ENCODE data around the gene CREB1. TPM values are rescaled to one million over a fixed set of nuclear protein-coding genes. Genes with fewer than 3 reads are reported as not detected.

The CREB1 gene
- total and polyA plus RNA-seq, 11 donors = 4.3 to 58.9 (median 48.9) TPM

DNA sequence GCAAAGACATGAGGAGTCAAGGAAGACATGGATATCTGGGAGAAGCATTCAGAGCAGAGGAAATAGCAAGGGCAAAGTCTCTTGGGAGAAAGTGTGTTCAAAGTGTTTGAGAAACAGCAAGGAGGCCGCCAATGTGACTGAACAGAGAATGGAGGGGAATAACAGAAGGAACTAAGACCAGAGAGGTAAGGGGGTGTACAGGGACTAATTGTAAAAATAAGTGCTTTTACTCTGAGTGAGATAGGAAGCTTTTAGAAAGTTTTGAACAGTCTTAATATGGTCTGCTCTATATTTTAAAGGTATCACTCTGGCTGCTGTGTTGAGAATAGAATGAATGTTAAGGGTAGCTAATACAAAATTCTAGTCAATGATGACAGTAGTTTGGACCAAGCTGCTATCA is 6.8 kb upstream of the CREB1 start:
- intact Hi-C loops (cut with DNase I) = loop anchor here in 5 of 10 donors (10.0 kb wide), 3 partner anchors 102 to 212 kb away; partner anchors contain the start of genes CCNYL1 (in 3 of the 5) and METTL21A (in 1 of the 5)
- DNase-seq = no peak
- H3K36me3 ChIP-seq = no peaks in the 10 kb centered on the region
- no peak overlapping the region for H3K4me3 ChIP-seq
- H3K27ac ChIP-seq = no peak overlapping the region
- peaks cover 0 to 6% (median 0%) of the 10 kb centered on the region in 12 donors for H3K9me3 ChIP-seq
- TF ChIP-seq, protein P1, sequence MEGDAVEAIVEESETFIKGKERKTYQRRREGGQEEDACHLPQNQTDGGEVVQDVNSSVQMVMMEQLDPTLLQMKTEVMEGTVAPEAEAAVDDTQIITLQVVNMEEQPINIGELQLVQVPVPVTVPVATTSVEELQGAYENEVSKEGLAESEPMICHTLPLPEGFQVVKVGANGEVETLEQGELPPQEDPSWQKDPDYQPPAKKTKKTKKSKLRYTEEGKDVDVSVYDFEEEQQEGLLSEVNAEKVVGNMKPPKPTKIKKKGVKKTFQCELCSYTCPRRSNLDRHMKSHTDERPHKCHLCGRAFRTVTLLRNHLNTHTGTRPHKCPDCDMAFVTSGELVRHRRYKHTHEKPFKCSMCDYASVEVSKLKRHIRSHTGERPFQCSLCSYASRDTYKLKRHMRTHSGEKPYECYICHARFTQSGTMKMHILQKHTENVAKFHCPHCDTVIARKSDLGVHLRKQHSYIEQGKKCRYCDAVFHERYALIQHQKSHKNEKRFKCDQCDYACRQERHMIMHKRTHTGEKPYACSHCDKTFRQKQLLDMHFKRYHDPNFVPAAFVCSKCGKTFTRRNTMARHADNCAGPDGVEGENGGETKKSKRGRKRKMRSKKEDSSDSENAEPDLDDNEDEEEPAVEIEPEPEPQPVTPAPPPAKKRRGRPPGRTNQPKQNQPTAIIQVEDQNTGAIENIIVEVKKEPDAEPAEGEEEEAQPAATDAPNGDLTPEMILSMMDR (IDR thresholded peaks at IDR 0.05) = no peak
- no peak for TF ChIP-seq POLR2A (IDR thresholded peaks at IDR 0.05)
- peaks cover 0 to 28% (median under 1%) of the 10 kb centered on the region in 12 donors for H3K4me1 ChIP-seq
- no peaks in the 10 kb centered on the region for H3K27me3 ChIP-seq
- no peak for ATAC-seq
- WGBS, 4 donors = 74 to 90% (median 79%) methylated on average over 1 of the region's 1 CpG

DNA sequence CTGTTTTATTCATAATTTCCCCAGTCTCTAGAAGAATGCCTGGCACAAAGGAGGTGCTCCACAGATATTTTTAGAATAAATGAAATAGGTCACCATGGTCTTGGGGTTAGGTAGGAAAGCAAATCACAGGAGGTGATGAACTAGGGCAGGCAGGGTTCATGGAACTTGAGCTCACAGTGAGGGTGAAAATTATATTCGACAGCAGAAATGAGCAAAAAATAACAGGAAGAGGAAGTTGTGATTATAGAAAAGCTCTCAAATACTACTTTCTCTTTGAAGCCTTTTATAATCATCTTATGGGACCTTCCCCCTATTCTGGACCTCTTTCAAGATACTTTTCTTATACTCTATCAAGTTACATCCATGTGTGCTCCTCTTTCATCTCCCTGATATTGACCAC is 4.5 kb upstream of the CREB1 start:
- intact Hi-C loops (cut with DNase I) = loop anchor here in 6 of 10 donors (5.0 to 10.0 kb wide), 5 partner anchors 43 to 210 kb away; partner anchors contain the start of genes CCNYL1 (in 4 of the 6) and METTL21A (in 1 of the 6)
- no peaks in the 10 kb centered on the region for H3K27me3 ChIP-seq

DNA sequence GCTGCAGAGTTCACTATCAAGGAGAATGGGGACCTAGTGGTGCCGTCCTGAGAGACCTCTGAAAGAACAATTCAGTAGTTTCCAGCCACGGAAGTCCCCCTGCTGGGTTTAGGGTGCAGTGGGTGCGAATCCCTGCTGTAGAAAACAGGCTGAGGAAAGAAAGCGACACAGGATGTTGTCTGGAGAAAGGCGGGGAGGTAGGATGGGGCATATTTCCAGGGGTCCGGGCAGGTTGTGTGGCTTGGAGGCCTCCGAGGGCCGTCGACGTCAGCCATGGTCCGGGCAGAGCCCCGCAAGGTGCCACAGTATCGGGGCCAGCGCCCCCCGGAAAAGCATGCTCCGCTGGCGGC is 807 bp upstream of the CREB1 start:
- Histone ChIP-seq H3K27ac (peak overlapping the region; percentile 88 to 100 (median 98)), H3K4me3 (peak overlapping the region; percentile 58 to 94 (median 80)), H3K4me1 (peaks cover 0 to 63% (median 34%) of the 10 kb centered on the region in 12 donors), H3K27me3 (no peaks in the 10 kb centered on the region), H3K36me3 (no peaks in the 10 kb centered on the region), H3K9me3 (no peaks in the 10 kb centered on the region)
- DNase-seq (peak in 1 of 5 donors; percentile 46), ATAC-seq (peak in 2 of 4 donors; percentile 7 to 17)
- TF ChIP-seq, protein P1 (IDR thresholded peaks at IDR 0.05) = peak in 1 of 12 donors; percentile 5
- TF ChIP-seq POLR2A (IDR thresholded peaks at IDR 0.05) = no peak
- intact Hi-C loops (cut with DNase I) = loop anchor here in 6 of 10 donors (1.0 to 10.0 kb wide), 7 partner anchors 24 to 206 kb away; partner anchors contain the start of genes CCNYL1 (in 4 of the 6) and METTL21A (in 2 of the 6)
- WGBS, 4 donors = 2 to 3% (median 3%) methylated on average over 15 to 17 of the region's 17 CpGs

More for the DNA sequence above, 4.5 kb upstream of the CREB1 start:
- WGBS, 4 donors = 42 to 54% (median 45%) methylated on average over 1 of the region's 1 CpG
- ATAC-seq (no peak), DNase-seq (no peak)
- H3K36me3 ChIP-seq = no peaks in the 10 kb centered on the region
- peak overlapping the region in 1 of 12 donors; percentile 57 for H3K27ac ChIP-seq
- TF ChIP-seq, protein P1 (IDR thresholded peaks at IDR 0.05) = no peak
- no peak for TF ChIP-seq POLR2A (IDR thresholded peaks at IDR 0.05)
- H3K9me3 ChIP-seq = no peaks in the 10 kb centered on the region
- no peak overlapping the region for H3K4me3 ChIP-seq
- peaks cover 0 to 35% (median 8%) of the 10 kb centered on the region in 12 donors for H3K4me1 ChIP-seq

DNA sequence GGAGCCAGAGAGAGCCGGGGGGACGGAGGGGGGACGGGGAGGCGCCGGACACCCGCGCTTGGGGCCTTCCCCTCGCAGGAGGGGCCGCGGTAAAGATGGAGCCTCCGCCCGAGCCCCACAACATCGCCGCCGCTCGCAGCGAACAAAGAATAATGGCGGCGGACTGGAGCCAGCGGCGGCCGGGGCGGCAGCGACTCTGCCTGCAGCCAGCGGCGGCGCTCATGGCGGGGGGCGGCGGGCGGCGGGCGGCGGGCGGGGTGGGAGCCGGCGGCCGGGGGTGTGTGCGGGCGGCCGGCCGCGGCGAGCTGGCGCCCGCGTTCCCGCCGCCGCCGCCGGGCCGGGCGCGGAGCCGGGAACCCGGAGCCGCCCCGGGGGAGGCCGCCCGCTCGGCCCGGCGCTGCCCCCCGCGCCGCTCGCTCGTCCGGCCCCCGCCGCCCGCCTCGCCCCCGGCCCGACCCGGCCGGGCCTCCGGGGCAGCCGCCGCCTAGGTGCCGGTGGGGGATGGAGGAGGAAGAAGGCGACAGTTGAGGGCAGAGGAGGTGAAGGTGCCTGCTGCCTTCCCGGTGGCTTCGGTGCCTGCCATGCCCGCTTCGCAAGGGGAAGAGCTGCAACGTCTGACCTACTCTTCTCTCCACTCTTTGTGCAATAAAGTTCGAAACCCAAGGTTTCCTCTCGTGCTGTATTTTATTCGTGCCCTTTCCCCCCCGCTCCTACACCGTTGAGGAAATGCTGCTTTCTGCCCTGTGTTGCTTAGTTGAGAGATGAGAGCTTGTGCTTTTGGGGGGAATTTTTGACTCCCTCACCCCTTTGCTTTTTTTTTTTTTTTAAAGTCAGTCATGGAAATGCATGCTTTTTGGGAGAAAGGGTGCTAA is 634 bp downstream of the CREB1 start:
- Histone ChIP-seq H3K4me1 (peaks cover 0 to 62% (median 47%) of the 10 kb centered on the region in 12 donors), H3K27ac (peak overlapping the region; percentile 91 to 100 (median 98)), H3K4me3 (peak overlapping the region; percentile 58 to 94 (median 80)), H3K36me3 (no peaks in the 10 kb centered on the region), H3K9me3 (no peaks in the 10 kb centered on the region), H3K27me3 (no peaks in the 10 kb centered on the region)
- ATAC-seq = peak in 1 of 4 donors; percentile 0
- WGBS, 4 donors = 0 to 1% (median 1%) methylated on average over 18 to 93 of the region's 93 CpGs
- TF ChIP-seq, protein P1 (IDR thresholded peaks at IDR 0.05) = no peak
- TF ChIP-seq POLR2A (IDR thresholded peaks at IDR 0.05) = no peak
- intact Hi-C loops (cut with DNase I) = loop anchor here in 6 of 10 donors (1.0 to 10.0 kb wide), 6 partner anchors 37 to 97 kb away; partner anchors contain the start of gene METTL21A (in 5 of the 6)
- DNase-seq = peak; percentile 55 to 75 (median 61)

All from heart left ventricle (tissue), 16 donors.